ENCODE results near the gene DNAJB13. TPM values are rescaled to one million over a fixed set of nuclear protein-coding genes. Genes with fewer than 3 reads are reported as not detected.

DNAJB13 gene
- total and polyA plus RNA-seq, 2 of the 4 experiments (the other 2 are of a cell fraction): 0.18 to 0.48 TPM

GRCh38 chr11:74011360-74012073, 60.7 kb downstream of the DNAJB13 start:
- Histone ChIP-seq H4K5ac (ENCODE audit: low read depth, low read length) (no peak overlapping the region), H2BK20ac (ENCODE audit: low read depth, low read length) (no peak overlapping the region), H2BK5ac (ENCODE audit: low read depth, low read length, poor library complexity, severe bottlenecking) (no peak overlapping the region), H3K23ac (ENCODE audit: low read depth, low read length) (peak overlapping the region; percentile 27; the same call in 1 of the 2 replicates), H3K9me1 (ENCODE audit: insufficient read depth, low read length) (0 out of 2 replicates have a peak, but pooled peaks cover 5% of the 10 kb centered on the region), H2AK5ac (ENCODE audit: low read depth, low read length) (peak overlapping the region; percentile 68), H3K36me3 (ENCODE audit: control insufficient read depth, insufficient read depth, low read length) (peaks cover 3% of the 10 kb centered on the region; the same call in 1 of the 2 replicates), H3K4me1 (ENCODE audit: control insufficient read depth, insufficient read depth, low read length) (no peaks in the 10 kb centered on the region; the same call in 1 of the 2 replicates), H3K4ac (ENCODE audit: low read depth, low read length) (no peak overlapping the region), H3K14ac (replicated peaks; ENCODE audit: low read depth, low read length) (peak overlapping the region; percentile 51; the same call in 1 of the 2 replicates), H3K79me1 (ENCODE audit: low read depth in 1 of 2, low read length in 2 of 2) (no peaks in the 10 kb centered on the region), H3K9ac (ENCODE audit: low read depth, low read length) (no peak overlapping the region), H2AFZ (replicated peaks; ENCODE audit: low read length, poor library complexity) (no peak overlapping the region), H3K56ac (ENCODE audit: extremely low read depth, insufficient read depth, low read length) (no peak overlapping the region), H3K4me3 (ENCODE audit: insufficient read depth, low read depth, low read length) (no peak overlapping the region), H4K91ac (ENCODE audit: insufficient read depth, low read depth, low read length) (no peak overlapping the region), H3K9me3 (ENCODE audit: control insufficient read depth, insufficient read depth, low read length) (no peaks in the 10 kb centered on the region), H3K27me3 (ENCODE audit: control insufficient read depth, insufficient read depth, low read length) (no peaks in the 10 kb centered on the region), H3K27ac (ENCODE audit: insufficient read depth, low read length) (no peak overlapping the region), H4K8ac (ENCODE audit: low read depth in 2 of 2, low read length in 2 of 2) (no peak overlapping the region), H4K20me1 (ENCODE audit: insufficient read depth, low read length) (no peaks in the 10 kb centered on the region; the same call in 1 of the 2 replicates), H2AK9ac (replicated peaks; ENCODE audit: low read depth, low read length, poor library complexity) (peak overlapping the region; percentile 53), H3K4me2 (ENCODE audit: low read depth, low read length) (no peak overlapping the region), H2BK120ac (ENCODE audit: low read depth, low read length) (no peak overlapping the region), H3K18ac (ENCODE audit: low read depth, low read length) (no peak overlapping the region), H2BK15ac (ENCODE audit: low read depth, low read length) (no peak overlapping the region)
- WGBS, 2 experiments (ENCODE audit: extremely low coverage in 2 of 2, insufficient read length in 1 of 2): no CpG with 5 or more reads among the region's 8 CpGs
- no TSS peak for BruUV-seq (replicated peaks)
- intact Hi-C loops (cut with micrococcal nuclease) (no loop called here), in situ Hi-C loops (cut with MboI; ENCODE audit: low sequenced_read_pairs) (no loop called here), dilution Hi-C loops (cut with HindIII; ENCODE audit: low sequenced_read_pairs, unreplicated experiment) (no loop called here)
- POLR2A ChIA-PET (ENCODE audit: unreplicated experiment): no interaction called here
- DNase-seq (peak; percentile 38), ATAC-seq (ENCODE audit: low read depth) (peak; percentile 63)
- CTCF ChIA-PET: interaction anchor here (1.2 kb wide), 1 partner anchor 39 kb away, joined by 4 read pairs; no protein-coding TSS in a partner anchor
- TF ChIP-seq MAZ (IDR thresholded peaks at IDR 0.05; ENCODE audit: borderline replicate concordance, low read depth, low read length) (no peak), RFX5 (IDR thresholded peaks at IDR 0.05; ENCODE audit: low read depth, low read length) (no peak), SMC3 (IDR thresholded peaks at IDR 0.05; ENCODE audit: low read depth, low read length) (no peak), USF2 (IDR thresholded peaks at IDR 0.05; ENCODE audit: low read depth, low read length) (no peak), CEBPB (IDR thresholded peaks at IDR 0.05; ENCODE audit: low read depth, low read length) (no peak), ELK1 (IDR thresholded peaks at IDR 0.05; ENCODE audit: borderline replicate concordance, low read depth, low read length) (no peak), FOS (IDR thresholded peaks at IDR 0.05; ENCODE audit: low read depth, low read length) (no peak), BHLHE40 (IDR thresholded peaks at IDR 0.05; ENCODE audit: low read depth, low read length) (no peak), POLR2A (IDR thresholded peaks at IDR 0.05; ENCODE audit: low read depth, low read length) (no peak), MXI1 (IDR thresholded peaks at IDR 0.05; ENCODE audit: borderline replicate concordance, low read depth, low read length) (no peak), NFE2L2 (IDR thresholded peaks at IDR 0.05; ENCODE audit: low read depth, low read length) (no peak), CTCF (conservative IDR thresholded peaks at IDR 0.05; ENCODE audit: low read depth, low read length) (no peak), RCOR1 (IDR thresholded peaks at IDR 0.05; ENCODE audit: insufficient replicate concordance, low read length) (no peak), MAFK (IDR thresholded peaks at IDR 0.05; ENCODE audit: low read depth, low read length) (no peak), RAD21 (IDR thresholded peaks at IDR 0.05; ENCODE audit: low read length) (no peak)

Measured in IMR-90 (cell line).